H1 (cell line): Measurements from ENCODE around the gene ACLY. TPM values are rescaled to one million over a fixed set of nuclear protein-coding genes. Genes with fewer than 3 reads are reported as not detected.

Experiments
- CTCF ChIA-PET: fragments of 300-600 bp; sonication (Branson Sonifier 250); formaldehyde crosslinking; loops from one replicate; lab custom pipeline; 2021; ENCODE audit not compliant: partially characterized antibody; lab: Charles Lee
- POLR2A ChIA-PET: fragments of 300-600 bp; sonication (Branson Sonifier 250); formaldehyde crosslinking; loops from one replicate; lab custom pipeline; 2021; ENCODE audit warnings: inconsistent platforms; ENCODE audit not compliant: partially characterized antibody; lab: Charles Lee
- DNase-seq, 2 experiments: peaks; one replicate each; pipeline versions ENCODE4 v3.0.0 to v3.0.0-alpha.2; 2010 to 2022; ENCODE audit warnings: low spot score in 2 of 2, low read depth in 1 of 2, mixed read lengths in 1 of 2
- FAIRE-seq: peaks from 2 replicates; lab custom pipeline; 2011; peaks lifted over from hg19 to GRCh38; lab: Jason Lieb, UNC
- H2AFZ ChIP-seq: 2 replicates; pipeline ENCODE4 v1.8.1; 2012; ENCODE audit warnings: low read length, inconsistent platforms
- H2AK5ac ChIP-seq: 2 replicates; pipeline ENCODE4 v1.6.1; 2013; ENCODE audit warnings: low read depth, low read length
- H2BK120ac ChIP-seq: replicated peaks from 2 replicates; pipeline ENCODE3; 2013; ENCODE audit warnings: low read depth, low read length, inconsistent platforms
- H2BK12ac ChIP-seq: 2 replicates; pipeline ENCODE4 v1.6.1; 2013; ENCODE audit warnings: low read depth, low read length
- H2BK15ac ChIP-seq: 2 replicates; pipeline ENCODE4 v1.6.1; 2013; ENCODE audit warnings: low read length
- H2BK20ac ChIP-seq: 2 replicates; pipeline ENCODE4 v1.6.1; 2013; ENCODE audit warnings: low read length
- H2BK5ac ChIP-seq: 2 replicates; pipeline ENCODE4 v1.6.1; 2013; ENCODE audit warnings: low read depth, low read length
- H3K14ac ChIP-seq: 2 replicates; pipeline ENCODE4 v1.6.1; 2013; ENCODE audit warnings: inconsistent platforms; ENCODE audit not compliant: insufficient read length
- H3K18ac ChIP-seq: 2 replicates; pipeline ENCODE4 v1.6.1; 2013; ENCODE audit warnings: low read length; ENCODE audit errors: extremely low read depth
- H3K23ac ChIP-seq: 2 replicates; pipeline ENCODE4 v1.6.1; 2013; ENCODE audit warnings: inconsistent platforms; ENCODE audit not compliant: insufficient read length
- H3K23me2 ChIP-seq: 2 replicates; pipeline ENCODE4 v1.6.1; 2013; ENCODE audit warnings: low read depth, low read length
- H3K27ac ChIP-seq: 2 replicates; pipeline ENCODE4 v1.6.1; 2011; ENCODE audit warnings: low read depth, low read length, inconsistent platforms
- H3K27me3 ChIP-seq, 4 experiments: replicated peaks in 1 of 4; 1 replicate in 1 of 4; 2 replicates in 3 of 4; pipeline versions ENCODE4 v1.6.1 to v1.8.1; 2011 to 2013; ENCODE audit warnings: low read length in 3 of 4, mild to moderate bottlenecking in 3 of 4, inconsistent platforms in 2 of 4, mixed read lengths in 2 of 4, moderate library complexity in 1 of 4; ENCODE audit not compliant: control insufficient read depth in 3 of 4, insufficient read depth in 3 of 4; ENCODE audit errors: extremely low read depth in 1 of 4
- H3K36me3 ChIP-seq, 4 experiments: 2 replicates each; pipeline versions ENCODE4 v1.6.1 to v1.8.1; 2011 to 2013; ENCODE audit warnings: mild to moderate bottlenecking in 4 of 4, low read length in 3 of 4, moderate library complexity in 2 of 4, control low read depth in 1 of 4, inconsistent platforms in 1 of 4; ENCODE audit not compliant: insufficient read depth in 4 of 4, control insufficient read depth in 2 of 4
- H3K4ac ChIP-seq: replicated peaks from 2 replicates; pipeline ENCODE3; 2013; ENCODE audit warnings: low read length, low read depth, mixed read lengths, inconsistent platforms; ENCODE audit not compliant: insufficient read length
- H3K4me1 ChIP-seq, 4 experiments: replicated peaks in 1 of 4; 1 replicate in 1 of 4; 2 replicates in 3 of 4; pipeline versions ENCODE4 v1.6.1 to v1.8.1; 2011 to 2013; ENCODE audit warnings: low read length in 3 of 4, inconsistent platforms in 2 of 4, mixed read lengths in 1 of 4; ENCODE audit not compliant: insufficient read depth in 4 of 4, control insufficient read depth in 3 of 4
- H3K4me2 ChIP-seq, 2 experiments: 2 replicates each; pipeline versions ENCODE4 v1.6.1 to v1.8.1; 2011 to 2013; ENCODE audit warnings: low read depth in 2 of 2, low read length in 2 of 2, control low read depth in 1 of 2, inconsistent platforms in 1 of 2, mild to moderate bottlenecking in 1 of 2; ENCODE audit not compliant: insufficient read depth in 1 of 2
- H3K4me3 ChIP-seq, 4 experiments: fragments of 200-600, 300-600 bp in 1 of 4; sonication (generic), shearing (Covaris generic), sonication (Bioruptor Twin) in 1 of 4; 2 replicates each; pipeline versions ENCODE4 v1.5.1 to v1.8.1; 2011 to 2016; ENCODE audit warnings: low read length in 4 of 4, low read depth in 3 of 4, control low read depth in 2 of 4, inconsistent platforms in 2 of 4, mild to moderate bottlenecking in 2 of 4, mixed read lengths in 1 of 4, moderate library complexity in 1 of 4; ENCODE audit not compliant: insufficient read depth in 2 of 4; ENCODE audit errors: extremely low read depth in 1 of 4
- H3K56ac ChIP-seq: replicated peaks from 2 replicates; pipeline ENCODE3; 2013; ENCODE audit warnings: low read depth, mild to moderate bottlenecking, mixed read lengths, low read length, inconsistent platforms; ENCODE audit not compliant: insufficient read length
- H3K79me1 ChIP-seq: 2 replicates; pipeline ENCODE4 v1.6.1; 2013; ENCODE audit warnings: low read depth, low read length, control low read depth
- H3K79me2 ChIP-seq, 2 experiments: 2 replicates each; pipeline versions ENCODE4 v1.6.1 to v1.8.1; 2012 to 2013; ENCODE audit warnings: low read length in 2 of 2, mild to moderate bottlenecking in 2 of 2, inconsistent platforms in 1 of 2; ENCODE audit not compliant: insufficient read depth in 2 of 2, control insufficient read depth in 1 of 2
- H3K9ac ChIP-seq, 4 experiments: replicated peaks in 1 of 4; 1 replicate in 1 of 4; 2 replicates in 3 of 4; pipeline versions ENCODE4 v1.6.1 to v1.8.1; 2011 to 2013; ENCODE audit warnings: low read depth in 3 of 4, low read length in 3 of 4, control low read depth in 2 of 4, mild to moderate bottlenecking in 2 of 4, moderate library complexity in 2 of 4, inconsistent platforms in 1 of 4; ENCODE audit errors: extremely low read depth in 1 of 4
- H3K9me3 ChIP-seq, 2 experiments: 2 replicates each; pipeline versions ENCODE4 v1.6.1 to v1.8.1; 2012 to 2013; ENCODE audit warnings: mild to moderate bottlenecking in 2 of 2, moderate library complexity in 2 of 2, control low read depth in 1 of 2, inconsistent platforms in 1 of 2, low read depth in 1 of 2, low read length in 1 of 2, mixed read lengths in 1 of 2; ENCODE audit not compliant: insufficient read depth in 2 of 2
- H4K20me1 ChIP-seq, 2 experiments: replicated peaks in 1 of 2; 2 replicates each; pipeline versions ENCODE3 to v1.8.1; 2011 to 2013; ENCODE audit warnings: inconsistent platforms in 2 of 2, low read length in 2 of 2, mild to moderate bottlenecking in 1 of 2; ENCODE audit not compliant: insufficient read depth in 2 of 2, control insufficient read depth in 1 of 2
- H4K5ac ChIP-seq: 2 replicates; pipeline ENCODE4 v1.6.1; 2013; ENCODE audit warnings: low read length, low read depth, mixed read lengths, inconsistent platforms; ENCODE audit not compliant: insufficient read length
- H4K8ac ChIP-seq: 2 replicates; pipeline ENCODE4 v1.8.0; 2013; ENCODE audit warnings: mild to moderate bottlenecking, moderate library complexity, low read length, inconsistent platforms; ENCODE audit not compliant: insufficient read depth; ENCODE audit errors: extremely low read depth
- H4K91ac ChIP-seq: replicated peaks from 2 replicates; pipeline ENCODE3; 2013; ENCODE audit warnings: low read length, mixed read lengths, inconsistent platforms; ENCODE audit not compliant: insufficient read length
- E2F6 ChIP-seq: IDR thresholded peaks from 2 replicates; pipeline ENCODE4 v1.6.1; 2012; ENCODE audit warnings: inconsistent platforms
- GABPA ChIP-seq: IDR thresholded peaks from 2 replicates; pipeline ENCODE4 v1.6.1; 2011; ENCODE audit warnings: mild to moderate bottlenecking, low read length, moderate library complexity, borderline replicate concordance; ENCODE audit not compliant: insufficient read depth
- SAP30 ChIP-seq: fragments of 300-600 bp; sonication (generic); IDR thresholded peaks from 2 replicates; pipeline ENCODE4 v1.7.1; 2012; ENCODE audit warnings: low read length, moderate library complexity, mild to moderate bottlenecking, inconsistent platforms; ENCODE audit not compliant: insufficient read depth, insufficient replicate concordance
- TAF7 ChIP-seq: optimal IDR thresholded peaks from 2 replicates; pipeline ENCODE3; 2011; ENCODE audit warnings: low read depth, mild to moderate bottlenecking, inconsistent platforms, low read length, moderate library complexity, borderline replicate concordance
- TBP ChIP-seq: IDR thresholded peaks from 2 replicates; pipeline ENCODE4 v1.6.1; 2011; ENCODE audit warnings: low read depth, low read length, improper control_type of control experiment
- ZNF274 ChIP-seq: IDR thresholded peaks from 2 replicates; pipeline ENCODE4 v1.7.0; 2012; ENCODE audit warnings: low read length, borderline replicate concordance; ENCODE audit errors: extremely low read depth
- WGBS, 2 experiments: shearing (Covaris generic) in 1 of 2; methylation state at CpG; one replicate each; pipeline versions ENCODE4 v1.1.6 to v1.1.7; 2013 to 2015; ENCODE audit warnings: low lambda C conversion rate in 2 of 2, mixed read lengths in 2 of 2, inconsistent platforms in 1 of 2, low coverage in 1 of 2, missing lambda C conversion rate in 1 of 2; ENCODE audit not compliant: insufficient replicate concordance in 2 of 2, insufficient coverage in 1 of 2, insufficient read length in 1 of 2; ENCODE audit errors: extremely low coverage in 1 of 2, missing lambda C conversion rate in 1 of 2; 5-methylcytosine and 5-hydroxymethylcytosine counted together
- polyA plus RNA-seq, 7 experiments: library from polyadenylated mRNA; depleted of rRNA in 3 of 7; stranded (reverse) in 5 of 7; unstranded in 2 of 7; fragments of >200 nt in 5 of 7; fragments of 200-250 nt in 2 of 7; gene quantifications; 1 replicate in 5 of 7; 2 replicates in 1 of 7; 4 replicates in 1 of 7; pipeline versions ENCODE4 v1.2.1 to v1.2.3, GENCODE V29; 2011 to 2013; ENCODE audit warnings: missing spikeins in 2 of 7, mixed read lengths in 2 of 7
- total RNA-seq: library from RNA; stranded (reverse); fragmentation: NEBNext Ultra II Directional; extraction: Animal tissue kit (Norgen Biotek cat#: 25700); gene quantifications from 2 replicates; pipeline ENCODE4 v1.2.1, GENCODE V29; 2021

ACLY gene
- total and polyA plus RNA-seq, 2 of the 8 experiments (the other 6 are each of a cell fraction or from before 2014, with no cell fraction given), result 167 to 393 TPM

DNA sequence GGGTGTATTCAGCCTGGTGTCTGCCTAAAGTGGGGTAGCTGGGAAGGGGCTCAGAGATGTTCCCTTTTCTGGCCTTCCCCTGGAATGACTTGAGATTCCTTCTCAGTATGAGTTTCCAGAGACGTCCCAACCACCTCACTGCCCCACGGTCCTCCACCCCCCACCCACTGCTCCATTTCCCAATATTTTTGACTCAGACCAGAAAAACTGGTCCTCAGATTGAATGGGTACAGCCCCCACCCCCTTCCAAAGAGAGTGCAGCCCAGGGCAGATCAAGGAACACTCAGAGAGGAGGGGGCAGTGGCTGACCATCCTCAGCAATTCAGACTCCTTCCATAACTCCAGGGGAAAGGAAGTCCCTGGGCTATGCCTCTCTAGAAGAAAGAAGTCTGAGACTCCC, 3.2 kb downstream of the ACLY start:
- H2AFZ ChIP-seq, result no peak overlapping the region
- TF ChIP-seq GABPA (no peak), TBP (no peak), E2F6 (no peak), TAF7 (no peak), ZNF274 (no peak), SAP30 (no peak)
- no peak overlapping the region for H3K18ac ChIP-seq
- no peak overlapping the region for H4K91ac ChIP-seq
- H3K4me1 ChIP-seq, result peaks cover 13 to 31% (median 24%) of the 10 kb centered on the region in 4 experiments
- H4K5ac ChIP-seq, result no peak overlapping the region
- H3K4ac ChIP-seq, result no peak overlapping the region
- H4K8ac ChIP-seq, result no peak overlapping the region
- H3K14ac ChIP-seq, result no peak overlapping the region
- peaks cover 24 to 74% of the 10 kb centered on the region in 2 experiments for H3K79me2 ChIP-seq
- no peak for DNase-seq
- no peak overlapping the region for H3K56ac ChIP-seq
- no peaks in the 10 kb centered on the region for H3K9me3 ChIP-seq
- H3K4me2 ChIP-seq, result peak overlapping the region; percentile 41 to 97
- H2BK12ac ChIP-seq, result no peak overlapping the region
- no peak for FAIRE-seq
- H3K27ac ChIP-seq, result peak overlapping the region; percentile 46; the same call in 1 of the 2 replicates
- POLR2A ChIA-PET, result interaction anchor here (0.7 to 8.2 kb wide), 8 partner anchors 15 to 85 kb away, joined by 3 to 64 read pairs (median 12); partner anchors contain the start of genes CNP, KLHL11 and ODAD4
- H3K27me3 ChIP-seq, result no peaks in the 10 kb centered on the region
- H3K36me3 ChIP-seq, result peaks cover 24 to 32% (median 26%) of the 10 kb centered on the region in 4 experiments
- peaks cover 26% of the 10 kb centered on the region for H3K79me1 ChIP-seq
- 63% methylated on average over 2 of the region's 2 CpGs; no CpG with 5 or more reads in 1 of the 2 experiments for WGBS, 2 experiments
- no peak overlapping the region for H3K23ac ChIP-seq
- H2AK5ac ChIP-seq, result no peak overlapping the region
- no peak overlapping the region for H2BK20ac ChIP-seq
- H2BK5ac ChIP-seq, result peak overlapping the region; percentile 40; the same call in 1 of the 2 replicates
- peaks cover 27 to 55% of the 10 kb centered on the region in 2 experiments for H4K20me1 ChIP-seq
- peak overlapping the region in 3 of 4 experiments; percentile 11 to 45 (median 15); a peak in 4 of 8 replicates for H3K4me3 ChIP-seq
- H2BK120ac ChIP-seq, result no peak overlapping the region
- H2BK15ac ChIP-seq, result no peak overlapping the region
- CTCF ChIA-PET, result interaction anchor here (0.9 to 16.0 kb wide), 5 partner anchors 14 to 97 kb away, joined by 3 to 205 read pairs (median 5); partner anchors contain the start of genes CNP and ODAD4
- H3K9ac ChIP-seq, result peak overlapping the region in 1 of 4 experiments; percentile 6; a peak in 1 of 7 replicates
- peaks cover 14% of the 10 kb centered on the region for H3K23me2 ChIP-seq
